SIG-M5 treated with dmso at 0.1 percent for 504 hours (cell line): ENCODE data around the gene BORCS5.

Source experiments
- DNase-seq: peaks from one replicate; lab custom pipeline; 2025; ENCODE audit not compliant: unreplicated experiment; lab: John Stamatoyannopoulos, UW

Gene BORCS5

GRCh38 chr12:12427568-12427967 lies 70.7 kb downstream of the BORCS5 start:
- DNase-seq: no peak

- DNase-seq: no peak
Observed at GRCh38 chr12:12428047-12428446, 71.2 kb downstream of the BORCS5 start.

- DNase-seq: no peak
Observed at GRCh38 chr12:12428961-12429657, 72.2 kb downstream of the BORCS5 start.

GRCh38 chr12:12432364-12432763 lies 75.5 kb downstream of the BORCS5 start:
- DNase-seq: no peak

- no peak for DNase-seq
Observed at GRCh38 chr12:12433203-12433731, 76.4 kb downstream of the BORCS5 start.

GRCh38 chr12:12436831-12437345 lies 80.0 kb downstream of the BORCS5 start:
- no peak for DNase-seq

- DNase-seq: peak; percentile 90
Observed at GRCh38 chr12:12439636-12440035, 82.8 kb downstream of the BORCS5 start.

GRCh38 chr12:12440784-12441428 lies 84.0 kb downstream of the BORCS5 start:
- no peak for DNase-seq

GRCh38 chr12:12441429-12441807 lies 84.5 kb downstream of the BORCS5 start:
- DNase-seq: no peak

GRCh38 chr12:12441843-12442461 lies 85.1 kb downstream of the BORCS5 start:
- no peak for DNase-seq

- no peak for DNase-seq
Observed at GRCh38 chr12:12442548-12443071, 85.7 kb downstream of the BORCS5 start.

GRCh38 chr12:12443431-12443878 lies 86.6 kb downstream of the BORCS5 start:
- no peak for DNase-seq

GRCh38 chr12:12445165-12445881 lies 88.4 kb downstream of the BORCS5 start:
- DNase-seq: no peak

- DNase-seq: no peak
Observed at GRCh38 chr12:12445882-12446181, 89.0 kb downstream of the BORCS5 start.

GRCh38 chr12:12446786-12447185 lies 89.9 kb downstream of the BORCS5 start:
- DNase-seq: peak; percentile 60

- no peak for DNase-seq
Observed at GRCh38 chr12:12447236-12447635, 90.4 kb downstream of the BORCS5 start.

GRCh38 chr12:12447837-12448236 lies 91.0 kb downstream of the BORCS5 start:
- DNase-seq: no peak

GRCh38 chr12:12449533-12450025 lies 92.7 kb downstream of the BORCS5 start:
- peak; percentile 97 for DNase-seq

GRCh38 chr12:12450043-12450471 lies 93.2 kb downstream of the BORCS5 start:
- no peak for DNase-seq

GRCh38 chr12:12451098-12451497 lies 94.2 kb downstream of the BORCS5 start:
- DNase-seq: no peak
